ENCODE measurements around the gene NME3.

DNA sequence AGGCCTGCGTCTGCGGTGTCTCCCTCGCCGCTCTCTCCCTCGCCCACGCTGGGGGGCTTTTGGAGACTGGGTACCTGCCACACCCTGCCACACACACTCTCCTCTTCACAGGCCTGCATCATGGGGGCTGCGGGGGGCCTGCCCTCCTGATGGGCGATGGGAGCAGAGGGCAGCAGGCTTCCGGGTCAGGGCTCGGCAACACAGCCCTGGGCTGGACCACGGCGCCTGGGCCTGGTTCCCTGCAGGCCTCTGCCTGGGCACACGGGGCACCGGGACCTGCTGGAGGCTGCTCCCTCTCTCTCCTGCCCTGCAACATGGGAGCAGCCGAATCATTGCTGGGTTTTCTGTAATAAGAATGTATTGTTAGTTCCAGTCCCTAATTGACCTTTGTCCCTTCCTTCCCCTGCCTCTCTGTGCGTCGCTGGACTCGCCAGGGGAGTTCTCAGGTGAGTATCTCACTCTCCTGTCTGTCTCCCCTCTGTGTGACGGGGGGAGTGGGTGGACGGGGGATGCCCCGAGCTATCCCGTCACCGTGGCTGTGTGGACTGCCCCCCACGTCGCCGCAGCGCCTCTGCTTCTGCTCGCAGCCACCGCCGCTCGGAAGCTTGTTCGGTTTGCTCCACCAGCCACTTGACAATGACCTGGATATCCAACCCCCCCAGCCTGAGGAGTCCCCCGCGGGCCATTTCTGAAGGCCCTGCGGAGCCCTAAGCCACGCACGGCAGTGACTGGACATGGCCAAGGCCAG is 13.5 kb downstream of the NME3 start:
- TF ChIP-seq EP300 (IDR thresholded peaks at IDR 0.05) (no peak), POLR2A (IDR thresholded peaks at IDR 0.05) (no peak), POLR2AphosphoS5 (IDR thresholded peaks at IDR 0.05) (no peak)
- TF ChIP-seq, protein P1, sequence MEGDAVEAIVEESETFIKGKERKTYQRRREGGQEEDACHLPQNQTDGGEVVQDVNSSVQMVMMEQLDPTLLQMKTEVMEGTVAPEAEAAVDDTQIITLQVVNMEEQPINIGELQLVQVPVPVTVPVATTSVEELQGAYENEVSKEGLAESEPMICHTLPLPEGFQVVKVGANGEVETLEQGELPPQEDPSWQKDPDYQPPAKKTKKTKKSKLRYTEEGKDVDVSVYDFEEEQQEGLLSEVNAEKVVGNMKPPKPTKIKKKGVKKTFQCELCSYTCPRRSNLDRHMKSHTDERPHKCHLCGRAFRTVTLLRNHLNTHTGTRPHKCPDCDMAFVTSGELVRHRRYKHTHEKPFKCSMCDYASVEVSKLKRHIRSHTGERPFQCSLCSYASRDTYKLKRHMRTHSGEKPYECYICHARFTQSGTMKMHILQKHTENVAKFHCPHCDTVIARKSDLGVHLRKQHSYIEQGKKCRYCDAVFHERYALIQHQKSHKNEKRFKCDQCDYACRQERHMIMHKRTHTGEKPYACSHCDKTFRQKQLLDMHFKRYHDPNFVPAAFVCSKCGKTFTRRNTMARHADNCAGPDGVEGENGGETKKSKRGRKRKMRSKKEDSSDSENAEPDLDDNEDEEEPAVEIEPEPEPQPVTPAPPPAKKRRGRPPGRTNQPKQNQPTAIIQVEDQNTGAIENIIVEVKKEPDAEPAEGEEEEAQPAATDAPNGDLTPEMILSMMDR (IDR thresholded peaks at IDR 0.05) = no peak
